Activated CD8-positive, alpha-beta memory T cell treated with anti-CD3 and anti-CD28 coated beads, Interleukin-2, amount 10 ng/mL, durations not matched to agents 7 days and 5 days (primary cell): ENCODE results near the gene FADS2. TPM values are rescaled to one million over a fixed set of nuclear protein-coding genes. Genes with fewer than 3 reads are reported as not detected.

Source experiments
- ATAC-seq: fragments of 150-1000 bp; cut with Tn5 transposase; one replicate; pipeline ENCODE4 v1.10.0; 2021; ENCODE audit warnings: moderate library complexity
- CTCF ChIA-PET: fragments of 350-600 bp; sonication (Branson Sonifier 250); formaldehyde crosslinking; loops from one replicate; lab custom pipeline; 2021; ENCODE audit warnings: antibody characterized with exemption; lab: Charles Lee
- DNase-seq: peaks from one replicate; pipeline ENCODE4 v3.0.0-alpha.2; 2020
- H3K27ac Mint-ChIP-seq: one replicate; pipeline ENCODE4 v1.8.0; 2021; ENCODE audit warnings: mild to moderate bottlenecking, mixed read lengths
- H3K27me3 Mint-ChIP-seq: one replicate; pipeline ENCODE4 v1.8.0; 2021; ENCODE audit warnings: mixed read lengths
- H3K36me3 Mint-ChIP-seq: one replicate; pipeline ENCODE4 v1.8.0; 2021; ENCODE audit warnings: mild to moderate bottlenecking, mixed read lengths
- H3K4me1 Mint-ChIP-seq: one replicate; pipeline ENCODE4 v1.8.0; 2021; ENCODE audit warnings: mixed read lengths
- H3K4me3 Mint-ChIP-seq: one replicate; pipeline ENCODE4 v1.8.0; 2021; ENCODE audit warnings: mild to moderate bottlenecking, moderate library complexity, mixed read lengths
- H3K9me3 Mint-ChIP-seq: one replicate; pipeline ENCODE4 v1.8.0; 2022; ENCODE audit warnings: low read depth, mixed read lengths
- total RNA-seq, 2 experiments: library from RNA; stranded (reverse); gene quantifications; one replicate each; pipeline ENCODE4 v1.2.3, GENCODE V29; 2021

The FADS2 gene
- total RNA-seq, 2 experiments from 2014 or later, result 174 to 184 TPM

DNA sequence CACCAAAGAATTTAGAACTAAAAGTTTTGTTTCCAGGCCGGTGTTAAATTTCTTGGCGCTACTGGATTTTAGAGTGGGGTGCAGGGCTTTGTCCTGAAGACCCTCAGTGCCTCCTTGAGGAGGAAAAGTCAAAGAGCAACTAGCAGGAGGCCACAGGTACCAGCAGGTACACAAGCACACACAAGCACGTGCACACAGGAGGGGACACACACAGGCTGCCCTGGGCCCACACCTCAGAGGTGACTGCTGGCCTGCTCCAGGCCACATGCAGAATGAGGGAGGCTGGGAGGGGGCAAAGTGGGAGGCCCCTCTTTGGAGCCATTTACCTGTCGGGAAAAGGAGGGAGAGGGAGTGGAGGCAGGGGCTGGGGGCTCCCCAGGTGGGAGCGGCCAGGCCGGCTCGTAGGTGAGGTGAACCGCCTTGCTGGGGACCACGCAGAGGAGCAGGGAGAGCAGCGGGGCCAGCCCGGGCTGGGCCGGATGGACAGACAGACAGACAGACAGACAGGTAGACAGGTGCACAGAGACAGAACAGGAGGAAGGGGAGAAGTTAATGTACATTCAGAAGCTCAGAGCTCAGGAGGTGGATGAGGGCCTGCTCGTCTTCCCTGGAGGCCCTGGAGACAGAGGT, 77.1 kb downstream of the FADS2 start:
- Mint-ChIP-seq H3K27me3 (peaks cover 3% of the 10 kb centered on the region), H3K27ac (no peak overlapping the region), H3K9me3 (no peaks in the 10 kb centered on the region), H3K36me3 (no peaks in the 10 kb centered on the region), H3K4me3 (no peak overlapping the region), H3K4me1 (no peaks in the 10 kb centered on the region)
- CTCF ChIA-PET, result interaction anchor here (1.9 to 11.4 kb wide), 3 partner anchors 9 to 178 kb away, joined by 5 to 260 read pairs (median 179); partner anchors contain the start of gene BEST1
- ATAC-seq, result no peak
- DNase-seq, result no peak

DNA sequence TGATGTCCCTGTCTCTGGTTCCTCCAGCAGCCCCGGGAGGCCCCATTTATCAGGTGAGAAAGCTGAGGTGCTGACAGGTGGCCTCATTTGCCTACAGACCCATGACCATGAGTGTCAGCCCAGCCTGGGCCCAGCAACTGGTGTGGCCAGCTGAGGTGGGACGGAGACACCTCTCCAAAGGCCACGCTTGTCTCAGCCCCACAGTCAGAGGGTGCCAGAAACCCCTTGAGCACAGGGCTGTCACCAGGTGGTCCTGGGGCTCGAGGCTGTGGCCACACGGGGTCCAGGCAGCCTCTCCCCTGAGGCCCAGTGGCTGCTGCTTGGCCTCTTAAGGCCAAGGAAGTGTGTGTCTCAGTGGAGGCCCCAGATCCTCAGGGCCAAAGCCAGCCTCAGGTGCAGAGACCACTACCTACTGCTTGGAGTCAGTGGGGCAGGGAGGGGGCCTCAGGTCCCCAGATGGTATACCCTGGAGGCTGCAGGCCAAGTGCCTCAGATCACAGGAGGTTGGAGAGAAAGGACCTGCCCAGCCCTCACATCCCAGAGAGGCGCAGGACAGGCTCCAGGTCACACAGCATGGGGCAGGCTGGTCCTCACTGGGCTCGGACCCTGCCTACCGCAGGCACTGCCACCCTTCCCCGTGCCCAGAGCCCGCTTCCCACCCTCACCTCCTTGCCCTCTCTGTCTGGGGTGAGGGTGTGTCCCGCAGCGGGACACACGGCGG, 77.9 kb downstream of the FADS2 start:
- DNase-seq (no peak), ATAC-seq (no peak)
- Mint-ChIP-seq H3K4me1 (no peaks in the 10 kb centered on the region), H3K27me3 (peaks cover 3% of the 10 kb centered on the region), H3K36me3 (no peaks in the 10 kb centered on the region), H3K4me3 (no peak overlapping the region), H3K27ac (no peak overlapping the region), H3K9me3 (no peaks in the 10 kb centered on the region)
- CTCF ChIA-PET, result interaction anchor here (1.4 to 11.1 kb wide), 3 partner anchors 8 to 177 kb away, joined by 3 to 260 read pairs (median 5); no protein-coding TSS in a partner anchor

DNA sequence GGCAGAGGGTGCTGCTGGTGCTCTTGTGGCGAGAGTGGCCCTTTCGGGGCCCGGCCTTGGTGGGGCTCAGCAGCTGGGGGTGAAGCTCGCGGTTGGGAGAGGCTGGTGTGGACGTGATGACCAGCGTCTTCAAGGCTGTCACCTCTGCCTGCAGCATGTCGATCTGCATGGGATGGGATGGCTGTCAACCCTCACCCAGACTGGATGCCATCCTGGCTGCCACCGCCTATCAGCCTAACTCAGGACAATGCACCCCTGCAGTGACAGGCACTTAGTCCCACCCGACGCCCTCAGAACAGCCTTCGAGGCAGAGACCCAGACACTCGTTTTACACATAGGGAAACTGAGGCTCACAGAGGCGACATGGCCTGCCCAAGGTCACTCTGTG, 78.4 kb downstream of the FADS2 start:
- CTCF ChIA-PET, result interaction anchor here (1.4 to 2.8 kb wide), 2 partner anchors 7 to 9 kb away, joined by 3 to 14 read pairs; no protein-coding TSS in a partner anchor
- peaks cover 3% of the 10 kb centered on the region for H3K27me3 Mint-ChIP-seq
- H3K4me1 Mint-ChIP-seq, result no peaks in the 10 kb centered on the region
- H3K4me3 Mint-ChIP-seq, result no peak overlapping the region
- no peak for ATAC-seq
- no peak for DNase-seq
- no peak overlapping the region for H3K27ac Mint-ChIP-seq
- H3K36me3 Mint-ChIP-seq, result no peaks in the 10 kb centered on the region
- H3K9me3 Mint-ChIP-seq, result no peaks in the 10 kb centered on the region

DNA sequence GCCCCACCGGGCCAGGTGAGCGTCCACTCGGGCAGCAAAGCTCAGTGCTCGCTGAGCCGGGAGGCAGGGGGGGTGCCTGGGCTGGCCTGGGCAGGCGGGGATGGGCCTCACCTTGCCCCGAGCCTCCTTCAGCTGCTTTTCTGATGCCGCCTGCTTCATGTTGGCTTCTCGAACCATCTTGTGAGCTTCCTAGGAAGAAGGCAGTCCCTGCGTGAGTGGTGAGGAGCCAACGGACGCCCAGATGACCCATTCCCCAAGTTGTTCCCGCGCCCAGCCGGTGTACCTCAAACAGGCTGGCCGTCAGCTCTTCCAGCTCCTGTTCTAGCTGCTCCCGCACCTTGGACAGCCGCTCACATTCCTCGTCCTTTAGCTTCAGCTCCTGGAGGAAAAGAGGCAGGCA, 79.2 kb downstream of the FADS2 start:
- ATAC-seq (no peak), DNase-seq (no peak)
- H3K36me3 Mint-ChIP-seq, result no peaks in the 10 kb centered on the region
- H3K9me3 Mint-ChIP-seq, result no peaks in the 10 kb centered on the region
- no peak overlapping the region for H3K27ac Mint-ChIP-seq
- peaks cover 3% of the 10 kb centered on the region for H3K27me3 Mint-ChIP-seq
- H3K4me1 Mint-ChIP-seq, result no peaks in the 10 kb centered on the region
- H3K4me3 Mint-ChIP-seq, result no peak overlapping the region
- CTCF ChIA-PET, result interaction anchor here (0.6 to 2.8 kb wide), 5 partner anchors 8 to 273 kb away, joined by 3 to 14 read pairs (median 3); no protein-coding TSS in a partner anchor

DNA sequence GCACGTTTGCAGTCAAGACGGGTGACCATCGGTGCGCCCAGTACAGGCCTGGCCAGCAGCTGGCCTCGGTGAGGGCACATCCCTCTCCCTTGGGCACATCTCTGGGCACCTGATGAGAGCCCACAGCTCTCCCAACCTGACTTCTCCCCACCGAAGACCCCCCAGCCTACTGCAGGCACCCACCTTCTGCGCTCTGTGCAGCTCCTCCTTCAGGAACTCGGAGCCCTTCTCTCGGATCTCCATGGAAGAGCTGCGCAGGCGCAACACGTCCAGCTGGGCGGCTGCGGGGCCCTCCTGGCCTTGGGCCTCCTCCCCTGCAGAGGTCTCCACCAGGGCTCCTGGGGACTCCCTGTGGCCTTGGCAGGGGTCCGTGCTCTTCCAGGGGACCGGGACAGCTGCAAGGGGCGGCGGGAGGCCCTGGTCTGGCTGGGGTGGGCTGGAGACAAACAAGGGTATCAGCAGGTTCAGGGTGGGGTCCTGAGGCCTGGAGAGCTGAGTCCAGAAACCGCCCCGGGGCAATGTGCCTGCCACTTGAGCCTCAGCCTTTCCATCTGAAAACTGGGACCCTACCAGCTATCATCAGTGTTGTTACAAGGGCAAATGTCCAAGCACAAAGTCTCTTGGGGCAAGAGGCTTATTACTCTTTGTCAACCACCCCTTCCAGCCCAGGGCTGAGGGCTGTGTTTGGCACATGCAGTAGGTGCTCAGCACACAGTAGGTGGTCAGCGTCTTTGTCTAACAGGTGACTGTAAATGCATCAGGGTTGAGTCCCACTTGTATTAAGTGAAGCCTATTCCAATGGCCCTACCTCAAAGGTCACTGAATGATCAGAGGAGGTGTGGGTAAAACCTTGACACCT, 80.0 kb downstream of the FADS2 start:
- H3K4me3 Mint-ChIP-seq, result no peak overlapping the region

DNA sequence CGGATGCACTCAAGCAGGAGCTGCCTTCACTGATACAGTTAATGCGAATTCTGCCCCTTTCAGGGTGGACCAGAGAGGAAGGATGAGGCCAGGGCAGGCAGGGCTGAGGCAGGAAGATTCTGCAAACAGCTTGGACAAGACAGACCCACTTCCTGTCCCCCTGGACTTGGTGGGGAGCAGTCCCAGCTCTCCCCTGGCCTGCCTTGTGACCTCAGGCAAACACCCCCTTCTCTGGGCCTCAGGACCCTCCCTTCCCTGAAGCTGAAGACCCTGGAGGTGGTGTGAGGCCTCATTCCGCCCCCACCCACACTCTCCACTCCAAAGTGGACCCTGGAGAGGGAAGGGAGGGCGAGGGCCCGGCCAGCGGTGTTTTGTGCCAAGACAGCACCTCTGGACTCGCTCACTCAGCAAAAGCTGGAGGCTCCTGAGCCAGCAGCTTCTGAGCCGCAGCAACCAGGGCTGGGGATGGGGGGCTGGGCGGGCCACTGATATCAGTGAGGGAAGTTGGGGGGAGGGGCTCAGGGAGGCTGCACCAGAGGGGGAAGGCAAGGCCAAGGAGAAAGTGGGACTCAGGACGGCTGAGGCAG, 80.7 kb downstream of the FADS2 start:
- H3K4me1 Mint-ChIP-seq, result no peaks in the 10 kb centered on the region
- CTCF ChIA-PET, result interaction anchor here (1.7 to 2.8 kb wide), 4 partner anchors 10 to 199 kb away, joined by 5 to 14 read pairs (median 7); no protein-coding TSS in a partner anchor
- no peaks in the 10 kb centered on the region for H3K9me3 Mint-ChIP-seq
- no peak overlapping the region for H3K4me3 Mint-ChIP-seq
- no peak for ATAC-seq
- no peak for DNase-seq
- H3K27ac Mint-ChIP-seq, result no peak overlapping the region
- no peaks in the 10 kb centered on the region for H3K36me3 Mint-ChIP-seq
- peaks cover 2% of the 10 kb centered on the region for H3K27me3 Mint-ChIP-seq

More for the DNA sequence above, 80.0 kb downstream of the FADS2 start:
- Mint-ChIP-seq H3K9me3 (no peaks in the 10 kb centered on the region), H3K36me3 (no peaks in the 10 kb centered on the region), H3K27ac (no peak overlapping the region), H3K27me3 (peaks cover 3% of the 10 kb centered on the region), H3K4me1 (no peaks in the 10 kb centered on the region)
- no peak for DNase-seq
- CTCF ChIA-PET, result interaction anchor here (0.6 to 2.8 kb wide), 7 partner anchors 9 to 272 kb away, joined by 3 to 14 read pairs (median 3); no protein-coding TSS in a partner anchor
- no peak for ATAC-seq

DNA sequence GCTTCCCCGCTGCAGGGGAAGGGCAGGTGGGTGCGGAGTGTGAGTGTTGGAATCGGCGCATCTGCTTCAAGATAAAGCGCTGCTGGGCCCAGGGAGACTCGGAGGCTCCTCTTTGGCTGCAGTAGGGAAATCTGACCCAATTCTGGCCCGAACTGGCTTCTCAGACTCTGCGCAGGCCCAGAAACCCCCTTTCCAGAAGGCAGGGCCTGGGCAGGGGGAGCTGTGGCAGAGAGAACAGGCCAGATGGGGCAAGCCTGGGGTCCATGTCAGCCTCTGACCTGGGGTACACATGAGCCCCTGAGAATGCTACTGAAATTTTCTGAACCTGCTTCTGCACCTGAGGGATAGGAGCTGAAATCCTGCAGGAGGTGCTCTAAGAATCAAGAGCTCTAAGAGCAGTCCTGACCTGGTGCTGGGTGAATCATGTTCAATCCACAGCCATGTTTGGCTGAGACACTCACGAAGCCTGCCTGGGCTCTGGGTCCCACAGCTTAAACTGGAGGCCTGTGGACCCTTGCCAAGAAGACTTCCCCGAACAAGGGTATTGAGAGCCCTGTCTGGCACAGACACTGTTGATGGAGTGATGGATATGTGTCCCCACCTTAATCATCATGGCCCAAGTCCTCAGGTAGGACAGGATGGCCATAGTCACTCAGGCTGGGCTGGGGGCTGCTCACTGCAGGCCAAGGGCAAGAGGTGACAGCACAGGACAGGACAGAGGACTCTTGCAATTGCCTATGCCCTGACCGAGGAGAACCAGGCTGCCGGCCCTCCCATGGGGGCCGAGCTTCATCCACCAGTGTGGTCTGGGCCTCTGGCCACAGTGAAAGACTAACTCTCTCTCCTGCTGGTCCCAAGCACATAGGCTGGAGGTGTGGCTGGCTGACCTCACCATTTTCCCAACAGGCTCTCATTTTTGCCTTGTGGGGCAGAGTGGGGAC, 82.4 kb downstream of the FADS2 start:
- H3K27ac Mint-ChIP-seq, result no peak overlapping the region
- H3K4me3 Mint-ChIP-seq, result no peak overlapping the region
- H3K27me3 Mint-ChIP-seq, result peaks cover 6% of the 10 kb centered on the region
- CTCF ChIA-PET, result interaction anchor here (1.0 to 1.7 kb wide), 3 partner anchors 13 to 198 kb away, joined by 3 to 6 read pairs (median 3); no protein-coding TSS in a partner anchor
- no peak for ATAC-seq
- no peaks in the 10 kb centered on the region for H3K4me1 Mint-ChIP-seq
- H3K9me3 Mint-ChIP-seq, result no peaks in the 10 kb centered on the region
- DNase-seq, result no peak
- H3K36me3 Mint-ChIP-seq, result no peaks in the 10 kb centered on the region

DNA sequence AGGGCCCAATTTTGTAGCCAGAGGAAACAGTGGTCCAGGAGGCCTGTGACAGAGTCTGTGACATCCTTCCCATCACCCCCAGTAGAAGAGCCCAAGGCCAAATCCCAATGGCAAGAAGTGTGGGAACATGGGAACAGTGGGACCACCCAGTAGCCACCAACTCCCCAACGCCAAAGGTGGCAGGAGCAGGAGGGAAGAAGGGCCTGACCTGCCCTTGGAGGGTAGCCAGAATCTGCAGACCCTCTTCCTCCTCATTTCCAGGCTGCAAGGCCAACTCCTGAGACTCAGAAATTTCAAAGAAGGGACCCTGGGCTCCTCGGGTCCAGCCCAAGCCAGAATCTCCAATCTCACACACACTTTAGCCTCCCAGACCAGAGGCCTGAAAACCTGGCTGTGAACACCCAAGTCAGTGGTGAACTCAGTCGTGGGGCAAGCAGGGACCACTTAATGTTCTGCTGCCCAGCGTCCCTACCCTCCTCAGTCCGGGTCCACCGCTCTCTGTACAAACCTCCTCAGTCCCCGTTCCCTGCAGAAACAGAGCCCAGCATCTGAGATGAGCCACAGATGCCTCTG, 83.1 kb downstream of the FADS2 start:
- Mint-ChIP-seq H3K9me3 (no peaks in the 10 kb centered on the region), H3K27me3 (peaks cover 13% of the 10 kb centered on the region), H3K4me1 (no peaks in the 10 kb centered on the region), H3K4me3 (no peak overlapping the region), H3K36me3 (no peaks in the 10 kb centered on the region), H3K27ac (no peak overlapping the region)
- CTCF ChIA-PET, result no interaction called here
- no peak for ATAC-seq
- no peak for DNase-seq

DNA sequence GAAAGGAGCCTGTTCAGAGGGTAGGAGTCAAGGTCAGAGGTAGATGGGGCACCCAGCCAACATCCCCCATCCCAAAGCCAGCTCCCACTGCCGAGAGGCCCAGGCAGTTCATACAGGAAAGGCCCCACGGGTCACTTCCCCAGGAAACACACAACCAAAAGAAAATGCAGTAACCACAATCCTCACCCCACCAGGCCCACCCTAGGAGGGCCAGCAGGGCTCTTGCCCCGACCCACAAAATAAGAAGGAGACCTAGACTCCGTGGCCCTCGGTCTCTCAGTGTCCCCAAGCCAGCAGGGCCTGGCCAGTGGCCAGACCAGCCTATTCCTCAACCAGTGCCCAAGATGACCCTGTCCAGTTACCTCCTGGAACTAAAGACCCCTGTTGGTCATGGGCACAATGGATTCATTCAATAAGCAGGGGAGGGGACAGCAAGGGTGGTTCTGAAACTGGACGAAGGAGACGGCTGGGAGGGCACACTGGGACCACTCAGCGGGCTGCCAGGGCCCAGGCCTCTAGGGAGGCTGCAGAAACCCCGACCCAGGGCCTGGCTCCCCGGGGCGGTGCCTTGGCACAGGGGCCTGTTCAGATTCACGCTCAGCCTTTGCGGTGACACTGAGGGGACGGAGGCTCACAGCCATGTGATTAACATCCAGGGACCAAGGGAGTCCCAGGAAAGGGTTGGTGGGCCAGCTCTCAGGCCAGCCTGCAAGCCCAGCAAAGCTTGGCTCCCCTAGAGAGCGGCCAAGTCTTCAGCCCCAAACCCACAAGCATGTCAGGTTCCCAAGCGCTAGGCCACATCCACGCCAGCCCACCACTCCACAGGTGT, 83.8 kb downstream of the FADS2 start:
- H3K36me3 Mint-ChIP-seq, result no peaks in the 10 kb centered on the region
- no peaks in the 10 kb centered on the region for H3K9me3 Mint-ChIP-seq
- ATAC-seq (no peak), DNase-seq (no peak)
- H3K27ac Mint-ChIP-seq, result no peak overlapping the region
- CTCF ChIA-PET, result no interaction called here
- no peak overlapping the region for H3K4me3 Mint-ChIP-seq
- H3K27me3 Mint-ChIP-seq, result peaks cover 18% of the 10 kb centered on the region
- H3K4me1 Mint-ChIP-seq, result peaks cover under 1% of the 10 kb centered on the region

DNA sequence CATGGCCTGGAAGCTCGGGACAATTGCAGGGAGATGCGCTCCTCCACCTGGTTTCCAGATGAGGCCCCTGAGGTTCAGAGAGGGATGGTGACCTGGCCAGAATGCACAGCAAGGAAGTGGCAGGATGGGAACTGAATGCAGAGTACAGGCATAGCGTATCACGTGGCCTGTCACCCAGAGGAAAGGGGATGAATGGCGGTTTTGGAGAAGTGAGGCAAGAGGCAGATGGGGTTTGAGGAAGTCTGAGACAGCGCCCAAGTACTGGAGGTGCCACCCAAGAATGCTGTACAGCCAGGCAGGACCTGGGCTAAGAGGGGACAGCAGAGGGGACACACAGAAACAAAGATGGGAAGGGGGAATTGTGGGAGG, 84.4 kb downstream of the FADS2 start:
- no peak overlapping the region for H3K27ac Mint-ChIP-seq
- H3K27me3 Mint-ChIP-seq, result peaks cover 20% of the 10 kb centered on the region
- no peak for ATAC-seq
- no peaks in the 10 kb centered on the region for H3K9me3 Mint-ChIP-seq
- H3K4me3 Mint-ChIP-seq, result no peak overlapping the region
- H3K4me1 Mint-ChIP-seq, result peaks cover 1% of the 10 kb centered on the region
- CTCF ChIA-PET, result no interaction called here
- no peaks in the 10 kb centered on the region for H3K36me3 Mint-ChIP-seq
- no peak for DNase-seq

DNA sequence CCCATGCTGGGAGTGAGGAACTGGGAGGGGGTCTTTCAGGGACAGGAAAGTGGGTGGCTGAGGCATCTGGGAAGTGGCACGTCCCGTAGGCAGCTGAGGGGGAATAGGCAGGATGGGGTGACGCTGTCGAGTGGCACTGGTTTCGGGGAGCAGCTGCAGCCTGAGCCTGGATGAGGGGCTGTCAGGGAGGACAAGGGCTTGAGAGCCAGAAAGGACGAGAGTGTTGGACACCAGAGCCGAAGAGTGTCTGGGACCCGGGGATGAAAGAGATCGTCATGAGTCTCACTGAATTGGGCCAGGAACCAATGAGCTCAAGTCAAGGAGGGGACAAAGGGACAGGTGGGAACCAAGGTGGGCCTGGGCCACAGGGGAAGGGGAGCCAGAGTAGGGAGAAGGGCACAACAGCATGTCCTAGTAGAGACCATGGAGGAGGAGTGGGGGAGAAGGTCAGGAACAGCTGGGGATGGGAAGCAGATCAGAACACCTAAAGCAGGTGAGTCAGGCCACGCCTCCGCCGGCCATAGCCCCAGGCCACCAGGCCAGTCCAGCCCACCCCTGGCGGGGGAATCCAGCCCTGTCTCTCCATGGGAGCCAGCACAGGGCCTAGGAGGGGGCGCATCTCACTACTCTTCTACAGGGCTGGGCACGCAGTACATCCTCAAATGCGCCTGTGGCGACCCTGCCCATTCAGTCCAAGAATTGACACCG, 85.0 kb downstream of the FADS2 start:
- H3K27ac Mint-ChIP-seq, result no peak overlapping the region
- no peaks in the 10 kb centered on the region for H3K36me3 Mint-ChIP-seq
- DNase-seq (no peak), ATAC-seq (no peak)
- peaks cover 5% of the 10 kb centered on the region for H3K4me1 Mint-ChIP-seq
- CTCF ChIA-PET, result interaction anchor here (1.4 kb wide), 1 partner anchor 15 kb away, joined by 5 read pairs; no protein-coding TSS in a partner anchor
- peaks cover 26% of the 10 kb centered on the region for H3K27me3 Mint-ChIP-seq
- H3K4me3 Mint-ChIP-seq, result no peak overlapping the region
- no peaks in the 10 kb centered on the region for H3K9me3 Mint-ChIP-seq
